Urothelium cell line (cell line): ENCODE measurements around the gene SLC19A2.
"Not testable (repeated sequence)": the region's sequence is repeated elsewhere in the genome, so short reads cannot be mapped to it uniquely, and the experiment has no call there.

Experiments
- DNase-seq: peaks from one replicate; pipeline ENCODE4 v3.0.0; 2011; ENCODE audit warnings: low spot score, mixed read lengths
- FAIRE-seq: peaks from 2 replicates; lab custom pipeline; 2011; peaks lifted over from hg19 to GRCh38; lab: Jason Lieb, UNC

The SLC19A2 gene

DNA sequence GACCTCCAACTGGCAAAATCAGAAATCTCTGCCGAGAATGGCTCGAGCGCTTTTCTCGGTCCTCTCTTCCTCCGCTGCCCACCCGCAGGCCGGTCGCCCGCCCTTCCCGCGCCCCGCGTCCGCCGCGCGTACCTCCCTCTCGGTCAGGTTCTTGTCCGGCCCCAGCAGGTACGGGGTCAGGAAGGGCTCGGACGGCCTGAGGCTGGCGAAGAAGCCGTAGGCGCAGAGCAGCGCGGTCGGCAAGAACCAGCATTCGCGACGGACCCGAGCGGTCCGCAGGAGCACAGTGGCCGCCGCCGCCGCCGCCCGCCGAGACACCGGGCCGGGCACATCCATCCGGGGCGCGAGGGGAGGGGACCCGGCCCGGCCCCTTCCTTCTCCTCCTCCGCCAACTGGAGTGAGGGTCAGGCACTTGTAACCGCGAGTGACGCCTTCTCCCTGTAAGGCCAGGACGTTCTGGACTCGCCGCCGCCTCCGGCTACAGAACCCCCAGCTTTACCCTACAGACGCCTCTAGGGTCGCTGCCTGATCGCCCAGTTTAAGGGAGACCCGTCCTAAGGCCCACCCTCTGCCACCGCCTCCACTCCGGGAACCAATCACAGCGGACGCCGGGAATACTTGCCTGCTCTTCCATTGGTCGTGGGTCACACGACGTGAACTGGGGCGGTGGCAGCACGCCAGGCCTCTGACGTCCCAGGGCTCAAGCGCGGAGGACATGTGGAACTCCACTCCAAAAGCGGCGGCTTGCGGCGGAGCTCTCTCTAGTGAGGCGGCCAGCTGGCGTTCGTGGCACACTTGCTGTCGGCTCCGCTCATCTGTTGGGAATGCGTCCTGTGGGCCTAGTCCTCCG is at the start of gene SLC19A2:
Gene SLC19A2, minus strand, starts transcription at position 514 of the 850 bp plus-strand sequence. Its CDS starts 178 bp downstream, at position 336.
- peak; percentile 98 for DNase-seq
- no peak for FAIRE-seq

- no peak for FAIRE-seq
- no peak for DNase-seq
Observed at GRCh38 chr1:169534653-169535052, 48.9 kb upstream of the SLC19A2 start.

DNA sequence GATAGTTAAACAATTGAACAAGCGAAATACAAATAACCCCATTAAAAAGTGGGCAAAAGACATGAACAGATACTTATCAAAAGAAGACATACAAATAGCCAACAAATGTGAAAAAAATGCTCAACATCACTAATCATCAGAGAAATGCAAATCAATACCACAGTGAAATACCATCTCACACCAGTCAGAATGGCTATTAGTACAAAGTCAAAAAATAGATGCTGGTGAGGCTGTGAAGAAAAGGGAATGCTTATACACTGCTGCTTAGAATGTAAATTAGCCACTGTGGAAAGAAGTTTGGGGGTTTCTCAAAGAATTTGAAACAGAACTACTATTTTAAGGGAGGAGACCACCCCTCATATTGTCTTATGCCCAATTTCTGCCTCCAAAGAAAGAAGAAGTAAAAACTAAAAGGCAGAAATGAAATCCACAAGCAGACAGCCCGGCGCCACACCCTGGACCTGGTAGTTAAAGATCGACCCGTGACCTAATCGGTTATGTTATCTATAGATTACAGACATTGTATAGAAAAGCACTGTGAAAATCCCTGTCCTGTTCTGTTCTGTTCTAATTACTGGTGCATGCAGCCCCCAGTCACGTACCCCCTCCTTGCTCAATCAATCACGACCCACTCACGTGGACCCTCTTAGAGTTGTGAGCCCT is 47.9 kb upstream of the SLC19A2 start:
- DNase-seq, FAIRE-seq: not testable (repeated sequence)

DNA sequence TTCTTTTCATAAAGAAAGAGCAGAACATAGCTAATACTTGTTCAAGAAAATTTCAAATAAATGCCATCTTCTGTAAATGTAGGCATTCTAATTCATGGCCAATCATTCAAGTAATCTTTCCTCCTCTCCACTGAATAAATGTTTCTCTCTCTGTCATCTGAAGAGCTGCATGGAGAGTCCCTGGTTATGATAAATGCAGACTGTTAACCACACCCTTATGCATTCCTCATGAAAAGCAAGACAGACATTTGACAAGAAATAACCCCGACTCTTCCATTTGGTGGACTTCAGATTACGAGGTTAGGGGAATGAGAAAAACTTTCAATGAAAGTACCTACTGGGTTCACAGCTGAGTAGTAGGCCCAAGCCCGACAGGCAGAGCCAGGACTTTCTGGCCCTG is 44.7 kb upstream of the SLC19A2 start:
- FAIRE-seq (no peak), DNase-seq (no peak)

DNA sequence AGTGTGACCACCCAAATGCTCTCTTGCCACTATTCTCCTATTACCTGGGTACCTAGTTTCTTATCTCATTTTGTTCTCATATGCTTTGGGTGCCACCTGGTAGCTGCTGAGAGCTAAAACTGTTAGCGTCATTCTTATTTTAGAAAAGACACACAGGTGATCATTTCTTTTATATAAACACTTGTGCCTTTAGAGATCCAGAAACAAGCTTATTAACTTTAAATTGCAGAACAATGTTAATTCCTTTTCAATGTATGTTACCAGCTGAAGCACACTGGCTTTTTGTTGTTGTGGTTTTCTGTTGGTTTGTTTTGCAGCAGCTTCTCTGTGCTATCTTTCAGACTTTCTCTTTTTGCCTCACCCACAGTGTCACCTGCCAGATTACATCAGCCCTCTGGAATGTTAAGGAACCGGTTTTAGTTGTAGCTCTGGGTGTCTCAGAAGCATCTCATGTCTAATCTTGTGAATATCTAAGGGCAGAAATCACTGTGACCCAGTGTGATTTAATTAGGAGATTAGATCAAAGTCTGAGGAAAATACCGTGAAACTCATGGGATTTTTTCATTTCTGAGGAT is 43.4 kb upstream of the SLC19A2 start:
- DNase-seq (peak; percentile 57), FAIRE-seq (no peak)

DNA sequence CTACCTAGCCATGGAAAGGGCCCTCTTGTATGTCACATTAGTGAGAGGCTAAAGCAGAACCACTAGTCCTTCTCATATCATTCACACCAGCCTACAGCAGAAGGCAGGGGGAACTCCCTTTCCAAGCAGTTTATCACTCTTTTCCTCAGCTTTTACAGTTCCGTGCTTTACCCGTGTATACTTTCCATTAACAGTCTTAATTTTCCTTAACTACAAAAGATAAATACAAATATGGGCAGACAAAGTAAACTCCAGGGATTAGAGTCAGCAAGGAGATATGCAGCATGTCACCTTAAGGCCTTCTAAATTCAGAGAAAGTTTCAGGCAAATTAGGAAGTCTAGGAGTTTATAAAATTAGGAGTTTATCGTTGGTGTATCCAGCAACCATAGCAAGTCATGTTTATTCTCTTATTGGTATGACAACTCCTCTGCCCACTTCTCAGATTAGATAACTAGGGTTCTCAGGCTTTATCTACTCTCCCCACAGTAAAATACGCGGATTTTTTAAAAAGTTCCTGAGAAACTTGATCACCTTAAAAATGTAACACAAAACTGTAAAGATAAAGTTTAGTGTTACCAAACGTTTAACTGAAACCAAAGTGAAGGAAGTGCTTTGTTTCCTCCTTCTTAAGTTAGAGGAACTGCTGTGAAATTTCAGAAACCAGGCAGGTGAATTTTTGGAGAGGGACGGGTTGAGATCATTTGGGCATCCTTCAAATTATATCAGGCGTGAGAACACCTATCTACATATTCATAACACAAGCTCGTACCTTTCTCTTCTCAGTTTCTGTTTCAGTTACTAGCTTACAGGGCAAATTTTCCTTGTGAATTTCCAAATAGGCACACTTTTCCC is 42.7 kb upstream of the SLC19A2 start:
- DNase-seq (no peak), FAIRE-seq (no peak)

DNA sequence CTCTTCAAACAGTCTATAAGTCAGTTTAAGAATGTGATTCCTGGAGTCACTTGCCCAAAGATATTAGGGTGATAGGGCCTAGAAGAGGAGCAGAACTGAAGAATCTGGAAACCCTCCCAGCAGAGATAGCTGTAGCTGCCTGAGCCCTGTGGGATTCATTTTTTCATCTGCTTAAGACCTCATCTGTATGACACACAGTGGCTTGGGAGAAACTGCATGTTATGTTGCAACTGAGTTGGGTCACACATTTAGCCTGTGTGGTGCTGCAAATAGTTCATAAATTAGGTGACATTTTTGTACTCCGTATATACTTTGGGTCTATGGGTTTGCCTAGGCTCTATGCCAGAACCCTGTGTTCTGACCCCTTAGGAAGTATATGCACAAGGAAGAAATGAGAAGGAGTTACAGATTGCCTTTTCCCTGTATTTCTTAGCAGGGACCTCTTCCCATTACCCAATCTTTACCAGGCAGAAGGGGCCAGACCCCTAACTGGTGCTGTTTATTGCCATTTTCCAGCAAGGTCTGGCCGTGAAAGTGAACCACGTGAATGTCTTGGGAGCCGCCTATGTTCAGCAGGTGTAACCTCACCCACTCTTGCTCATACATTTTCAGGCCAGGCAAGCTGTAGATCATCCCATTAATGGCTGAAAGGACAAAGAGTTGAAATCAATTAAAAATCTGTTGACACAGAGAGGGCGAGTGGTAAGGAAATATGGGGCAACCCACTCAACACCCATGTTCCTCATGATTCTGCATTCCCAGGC is 41.9 kb upstream of the SLC19A2 start:
- FAIRE-seq (no peak), DNase-seq (no peak)

DNA sequence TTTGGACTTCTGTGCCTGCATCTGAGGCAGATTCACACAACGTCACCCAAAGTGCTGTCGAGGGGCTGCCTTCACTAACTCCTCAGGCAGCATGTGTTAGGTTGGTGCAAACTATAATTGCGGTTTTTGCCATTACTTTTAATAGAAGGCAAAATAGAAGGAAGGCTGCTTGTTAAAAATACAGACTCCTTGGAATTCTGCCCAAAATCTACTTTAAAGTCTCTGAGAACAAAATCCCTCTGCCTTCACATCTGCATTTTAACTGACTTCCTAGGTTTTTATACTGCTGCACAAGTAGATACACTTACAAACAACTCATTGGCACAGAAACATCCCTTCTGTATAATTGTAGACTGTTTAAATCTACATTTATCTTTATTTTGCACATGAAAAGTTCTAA is 41.3 kb upstream of the SLC19A2 start:
- DNase-seq (no peak), FAIRE-seq (no peak)

GRCh38 chr1:169526120-169526832 is 40.5 kb upstream of the SLC19A2 start:
- no peak for DNase-seq
- no peak for FAIRE-seq

DNA sequence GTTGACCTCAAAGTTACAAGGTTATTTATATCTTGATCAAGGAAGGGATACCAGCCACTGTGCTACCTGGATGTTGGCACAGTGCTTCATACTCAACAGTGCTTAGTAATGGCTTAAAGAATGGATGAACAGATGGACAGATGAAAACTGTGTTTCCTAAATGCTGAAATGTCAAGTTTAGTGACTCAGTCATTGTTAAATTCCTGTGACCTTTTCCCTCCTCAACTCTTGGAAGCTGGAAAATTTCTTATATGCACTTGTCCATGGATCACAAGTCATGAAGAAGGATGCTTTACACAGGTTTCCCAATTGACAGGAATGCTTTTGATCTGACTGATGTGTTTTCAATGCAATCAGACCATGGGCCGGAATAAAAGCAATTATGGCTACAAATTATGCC is 39.6 kb upstream of the SLC19A2 start:
- FAIRE-seq (no peak), DNase-seq (no peak)

DNA sequence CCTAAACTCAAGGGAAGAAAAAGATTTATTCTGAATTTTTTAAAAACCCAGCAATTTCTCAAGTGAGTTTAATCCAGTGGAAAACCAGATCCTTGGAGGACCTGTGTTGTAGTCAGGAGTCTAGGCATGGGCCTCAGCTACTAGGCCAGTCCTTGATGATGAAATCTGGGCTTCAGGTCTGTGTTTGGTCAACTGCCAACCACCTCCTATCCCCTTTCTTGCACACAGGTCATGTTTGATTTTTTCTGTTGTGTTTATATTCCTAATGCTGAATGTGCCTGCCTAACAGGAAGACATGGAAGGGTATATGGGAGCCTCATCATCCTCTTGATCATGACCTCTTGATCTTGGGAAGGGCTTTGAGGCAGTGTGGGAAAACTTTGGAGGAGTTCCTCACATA is 38.2 kb upstream of the SLC19A2 start:
- DNase-seq (no peak), FAIRE-seq (no peak)

GRCh38 chr1:169521226-169521625 is 35.5 kb upstream of the SLC19A2 start:
- FAIRE-seq = no peak
- DNase-seq = no peak

GRCh38 chr1:169517558-169518186 is 31.9 kb upstream of the SLC19A2 start:
- DNase-seq (no peak), FAIRE-seq (no peak)

GRCh38 chr1:169515641-169516040 is 29.9 kb upstream of the SLC19A2 start:
- no peak for FAIRE-seq
- DNase-seq = no peak

DNA sequence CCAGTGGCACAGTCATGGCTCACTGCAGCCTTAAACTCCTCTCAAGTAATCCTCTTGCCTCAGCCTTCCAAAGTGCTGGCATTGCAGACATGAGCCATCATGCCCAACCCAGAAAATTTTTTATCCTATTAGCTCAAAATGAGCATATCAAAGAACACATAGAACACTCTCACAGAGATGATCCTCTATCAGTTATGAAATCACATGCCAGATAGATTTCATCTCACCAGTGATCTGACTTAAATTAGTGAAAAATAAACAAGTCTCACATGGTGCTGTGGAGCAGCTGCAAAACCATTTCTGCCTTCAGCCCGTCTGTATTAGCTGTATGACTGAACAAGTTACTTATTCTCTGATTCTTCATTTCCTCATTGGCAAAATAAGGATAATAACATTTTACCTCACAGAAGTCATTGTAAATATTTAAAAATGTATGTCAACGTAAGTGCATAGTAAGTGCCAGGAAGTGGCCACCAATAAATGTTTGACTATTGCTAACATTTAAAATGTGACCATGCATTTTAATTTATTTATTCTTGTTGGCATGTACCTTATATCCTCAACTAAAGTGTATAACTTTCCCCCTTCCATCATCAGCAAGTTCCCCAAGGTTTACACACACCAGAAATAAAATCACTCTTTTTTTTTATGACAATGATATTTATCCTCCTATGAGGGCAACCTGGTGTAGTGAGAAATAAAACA is 29.0 kb upstream of the SLC19A2 start:
- FAIRE-seq = no peak

GRCh38 chr1:169513208-169513607 is 27.5 kb upstream of the SLC19A2 start:
- no peak for DNase-seq
- no peak for FAIRE-seq

More for the DNA sequence above, 29.0 kb upstream of the SLC19A2 start:
- no peak for DNase-seq

- peak; percentile 24 for DNase-seq
- FAIRE-seq = no peak
Observed at GRCh38 chr1:169511316-169512005, 25.7 kb upstream of the SLC19A2 start.

GRCh38 chr1:169510060-169510459 is 24.3 kb upstream of the SLC19A2 start:
- DNase-seq (no peak), FAIRE-seq (no peak)
